ENCODE results near the gene HOXA11. TPM values are rescaled to one million over a fixed set of nuclear protein-coding genes. Genes with fewer than 3 reads are reported as not detected.

Gene HOXA11
- total and polyA plus RNA-seq, 11 donors: not detected

DNA sequence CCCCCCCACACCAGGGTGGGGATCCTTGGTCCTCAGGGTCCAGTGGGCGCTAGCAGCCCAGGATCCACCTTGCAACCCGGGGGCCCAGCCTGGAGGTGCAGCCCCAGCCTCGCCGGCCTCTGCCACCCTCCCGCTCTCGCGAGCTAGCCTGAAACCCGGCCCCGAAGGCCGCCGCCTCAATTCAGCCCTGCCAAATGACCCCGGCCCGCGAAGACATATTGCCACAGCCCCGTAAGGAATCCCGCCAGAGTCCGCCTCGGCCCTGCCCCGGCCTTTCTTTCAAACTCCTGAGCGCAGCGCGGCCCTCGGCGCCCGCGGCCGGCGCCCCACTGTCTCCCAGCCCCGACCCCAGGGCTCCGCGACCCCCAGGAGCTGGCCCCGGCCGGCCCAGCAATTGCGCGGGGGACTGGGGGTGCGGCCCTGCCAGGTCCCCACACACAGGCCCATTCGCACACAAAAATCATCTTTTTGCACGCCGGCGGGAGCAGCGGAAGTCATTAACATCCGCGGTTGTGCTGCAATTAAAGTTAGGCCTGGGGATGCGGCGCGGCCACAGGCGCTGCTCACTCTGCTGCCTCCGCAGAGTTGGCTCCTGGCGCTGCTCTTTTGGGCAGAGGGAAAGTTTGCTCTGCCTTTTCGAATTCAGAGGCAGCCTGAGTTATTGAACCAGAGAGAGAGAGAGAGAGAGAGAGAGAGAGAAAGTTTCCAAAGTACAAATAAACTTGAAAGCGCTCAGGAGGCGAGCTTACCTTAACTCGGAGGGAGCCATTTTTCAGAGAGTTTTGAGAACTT is 45.5 kb downstream of the HOXA11 start:
- DNase-seq: peak in 1 of 5 donors; percentile 59
- intact Hi-C loops (cut with DNase I): loop anchor here in 3 of 10 donors (5.0 kb wide), 3 partner anchors 282 to 457 kb away; no protein-coding TSS in a partner anchor
- Histone ChIP-seq H3K27me3 (peaks cover 51 to 100% (median 95%) of the 10 kb centered on the region in 9 donors), H3K27ac (peak overlapping the region in 1 of 12 donors; percentile 60), H3K4me1 (peaks cover 0 to 30% (median 6%) of the 10 kb centered on the region in 12 donors), H3K9me3 (no peaks in the 10 kb centered on the region), H3K4me3 (no peak overlapping the region), H3K36me3 (no peaks in the 10 kb centered on the region)
- ATAC-seq: no peak
- TF ChIP-seq POLR2A (IDR thresholded peaks at IDR 0.05): no peak
- TF ChIP-seq, protein P1, sequence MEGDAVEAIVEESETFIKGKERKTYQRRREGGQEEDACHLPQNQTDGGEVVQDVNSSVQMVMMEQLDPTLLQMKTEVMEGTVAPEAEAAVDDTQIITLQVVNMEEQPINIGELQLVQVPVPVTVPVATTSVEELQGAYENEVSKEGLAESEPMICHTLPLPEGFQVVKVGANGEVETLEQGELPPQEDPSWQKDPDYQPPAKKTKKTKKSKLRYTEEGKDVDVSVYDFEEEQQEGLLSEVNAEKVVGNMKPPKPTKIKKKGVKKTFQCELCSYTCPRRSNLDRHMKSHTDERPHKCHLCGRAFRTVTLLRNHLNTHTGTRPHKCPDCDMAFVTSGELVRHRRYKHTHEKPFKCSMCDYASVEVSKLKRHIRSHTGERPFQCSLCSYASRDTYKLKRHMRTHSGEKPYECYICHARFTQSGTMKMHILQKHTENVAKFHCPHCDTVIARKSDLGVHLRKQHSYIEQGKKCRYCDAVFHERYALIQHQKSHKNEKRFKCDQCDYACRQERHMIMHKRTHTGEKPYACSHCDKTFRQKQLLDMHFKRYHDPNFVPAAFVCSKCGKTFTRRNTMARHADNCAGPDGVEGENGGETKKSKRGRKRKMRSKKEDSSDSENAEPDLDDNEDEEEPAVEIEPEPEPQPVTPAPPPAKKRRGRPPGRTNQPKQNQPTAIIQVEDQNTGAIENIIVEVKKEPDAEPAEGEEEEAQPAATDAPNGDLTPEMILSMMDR (IDR thresholded peaks at IDR 0.05): no peak
- 19 to 49% (median 24%) methylated on average over 37 to 53 of the region's 53 CpGs for WGBS, 4 donors

DNA sequence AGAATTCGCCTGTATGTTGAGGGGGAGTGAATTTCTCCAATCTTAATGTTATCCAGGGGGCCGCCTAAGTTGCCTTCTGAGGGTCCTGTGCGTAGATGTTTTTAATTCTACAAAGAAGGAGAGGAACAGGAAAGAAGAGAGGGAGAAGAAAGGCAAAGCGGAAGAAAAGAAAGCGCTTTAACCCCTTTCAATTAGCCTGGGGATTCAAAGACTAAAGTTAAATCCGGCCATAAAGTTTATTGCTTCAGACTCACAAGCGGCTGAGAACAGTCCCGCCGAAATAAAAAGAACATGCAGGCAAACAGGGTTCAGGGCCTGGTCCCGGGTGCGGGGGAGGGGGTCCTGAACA is 46.1 kb downstream of the HOXA11 start:
- intact Hi-C loops (cut with DNase I): no loop called here
- WGBS, 4 donors: 26 to 51% (median 36%) methylated on average over 11 of the region's 11 CpGs
- TF ChIP-seq, protein P1 (IDR thresholded peaks at IDR 0.05): no peak
- no peak for TF ChIP-seq POLR2A (IDR thresholded peaks at IDR 0.05)
- no peak for ATAC-seq
- Histone ChIP-seq H3K9me3 (no peaks in the 10 kb centered on the region), H3K4me1 (peaks cover 0 to 27% (median 6%) of the 10 kb centered on the region in 12 donors), H3K36me3 (no peaks in the 10 kb centered on the region), H3K4me3 (no peak overlapping the region), H3K27me3 (peaks cover 46 to 100% (median 95%) of the 10 kb centered on the region in 9 donors), H3K27ac (peak overlapping the region in 1 of 12 donors; percentile 60)
- no peak for DNase-seq

- TF ChIP-seq, protein P1 (IDR thresholded peaks at IDR 0.05): no peak
- no peak for TF ChIP-seq POLR2A (IDR thresholded peaks at IDR 0.05)
- no peaks in the 10 kb centered on the region for H3K36me3 ChIP-seq
- DNase-seq (no peak), ATAC-seq (no peak)
- 34 to 73% (median 70%) methylated on average over 1 of the region's 1 CpG for WGBS, 4 donors
- peak overlapping the region in 1 of 12 donors; percentile 34 for H3K27ac ChIP-seq
- H3K4me3 ChIP-seq: no peak overlapping the region
- intact Hi-C loops (cut with DNase I): no loop called here
- peaks cover 0 to 23% (median 6%) of the 10 kb centered on the region in 12 donors for H3K4me1 ChIP-seq
- peaks cover 41 to 100% (median 95%) of the 10 kb centered on the region in 9 donors for H3K27me3 ChIP-seq
- no peaks in the 10 kb centered on the region for H3K9me3 ChIP-seq
Observed at GRCh38 chr7:27138472-27138871, 46.6 kb downstream of the HOXA11 start.

DNA sequence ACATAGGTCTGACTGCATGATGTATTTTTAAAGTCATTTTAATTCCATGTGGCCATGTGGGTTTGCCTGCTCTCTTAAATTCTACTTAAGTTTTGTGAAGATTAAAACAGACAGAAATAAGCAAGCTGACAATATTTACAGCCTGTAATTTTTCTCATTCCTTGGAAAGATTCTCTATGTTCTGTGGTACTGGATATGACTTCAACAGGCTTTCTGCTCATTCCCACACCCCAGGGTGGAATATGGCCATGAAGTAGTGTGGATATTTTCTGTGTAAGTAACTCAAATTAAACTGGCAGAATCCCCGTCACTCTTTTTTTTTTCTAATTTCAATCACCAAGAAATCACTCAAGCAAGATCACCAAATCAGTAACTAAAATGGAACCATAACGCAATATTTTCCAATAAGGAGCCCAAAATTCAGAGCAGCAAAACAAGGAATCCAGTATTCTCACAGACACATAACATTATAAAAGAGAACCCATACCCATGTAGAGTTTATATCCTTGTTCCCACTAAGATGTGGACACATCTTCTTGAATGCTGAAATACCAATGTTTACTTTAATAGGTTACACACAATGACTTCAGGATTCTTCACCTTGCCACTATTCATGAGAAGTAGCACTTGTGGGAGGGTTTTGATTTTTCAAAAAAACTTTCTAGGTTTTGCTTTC is 47.3 kb downstream of the HOXA11 start:
- Histone ChIP-seq H3K9me3 (no peaks in the 10 kb centered on the region), H3K4me3 (no peak overlapping the region), H3K27ac (peak overlapping the region in 1 of 12 donors; percentile 60), H3K4me1 (peaks cover 0 to 16% (median 3%) of the 10 kb centered on the region in 12 donors), H3K36me3 (no peaks in the 10 kb centered on the region), H3K27me3 (peaks cover 36 to 100% (median 95%) of the 10 kb centered on the region in 9 donors)
- TF ChIP-seq, protein P1 (IDR thresholded peaks at IDR 0.05): no peak
- ATAC-seq: no peak
- no peak for DNase-seq
- 45 to 68% (median 55%) methylated on average over 2 of the region's 2 CpGs for WGBS, 4 donors
- intact Hi-C loops (cut with DNase I): no loop called here

Measured in heart left ventricle (tissue), 16 donors.